GM18861 (cell line): Measurements from ENCODE around the gene RPS6KB1.
A peak's percentile ranks its signal among the peaks of the same experiment; 100 is the strongest.
"Not testable (repeated sequence)": the region's sequence is repeated elsewhere in the genome, so short reads cannot be mapped to it uniquely, and the experiment has no call there.

Source experiments
- ATAC-seq: cut with Tn5 transposase; IDR thresholded peaks from one replicate; pipeline ENCODE4 v1.9.1; 2021; ENCODE audit not compliant: unreplicated experiment

The RPS6KB1 gene

GRCh38 chr17:59892924-59893675 lies at the start of gene RPS6KB1, which contains the start of gene TUBD1:
Gene RPS6KB1, plus strand, starts transcription at chr17:59893121. Its CDS starts 64 bp downstream, at chr17:59893185.
Gene TUBD1, minus strand, starts transcription at chr17:59892943. Its CDS starts 1,941 bp downstream, at chr17:59891002.
- ATAC-seq: peak; percentile 84

- ATAC-seq: no peak
Measured at GRCh38 chr17:59844884-59845594, 47.9 kb upstream of the RPS6KB1 start.

- peak; percentile 3 for ATAC-seq
Measured at GRCh38 chr17:59845595-59846393, 47.1 kb upstream of the RPS6KB1 start.

- peak; percentile 38 for ATAC-seq
Measured at GRCh38 chr17:59846394-59847165, 46.3 kb upstream of the RPS6KB1 start.

GRCh38 chr17:59848385-59848668 lies 44.6 kb upstream of the RPS6KB1 start:
- ATAC-seq: no peak

GRCh38 chr17:59848778-59849177 lies 44.1 kb upstream of the RPS6KB1 start:
- ATAC-seq: no peak

GRCh38 chr17:59850311-59850710 lies 42.6 kb upstream of the RPS6KB1 start:
- not testable (repeated sequence) for ATAC-seq

- ATAC-seq: no peak
Measured at GRCh38 chr17:59851439-59852375, 41.2 kb upstream of the RPS6KB1 start.

- ATAC-seq: not testable (repeated sequence)
Measured at GRCh38 chr17:59852847-59853167, 40.1 kb upstream of the RPS6KB1 start.

GRCh38 chr17:59853168-59853918 lies 39.6 kb upstream of the RPS6KB1 start:
- ATAC-seq: peak; percentile 35

- not testable (repeated sequence) for ATAC-seq
Measured at GRCh38 chr17:59853919-59854729, 38.8 kb upstream of the RPS6KB1 start.

- no peak for ATAC-seq
Measured at GRCh38 chr17:59856859-59857794, 35.8 kb upstream of the RPS6KB1 start.

- ATAC-seq: no peak
Measured at GRCh38 chr17:59858167-59858816, 34.6 kb upstream of the RPS6KB1 start.

GRCh38 chr17:59858932-59859331 lies 34.0 kb upstream of the RPS6KB1 start:
- no peak for ATAC-seq

GRCh38 chr17:59859444-59860025 lies 33.4 kb upstream of the RPS6KB1 start:
- no peak for ATAC-seq

- no peak for ATAC-seq
Measured at GRCh38 chr17:59863616-59864015, 29.3 kb upstream of the RPS6KB1 start.

- no peak for ATAC-seq
Measured at GRCh38 chr17:59869941-59870218, 23.0 kb upstream of the RPS6KB1 start.
